GM21825 (cell line): Measurements from ENCODE around the gene ZBTB42.
"Not testable (repeated sequence)": the region's sequence is repeated elsewhere in the genome, so short reads cannot be mapped to it uniquely, and the experiment has no call there.

Experiments used
- ATAC-seq: cut with Tn5 transposase; IDR thresholded peaks from one replicate; pipeline ENCODE4 v1.9.1; 2021; ENCODE audit warnings: mild to moderate bottlenecking, moderate library complexity; ENCODE audit not compliant: unreplicated experiment

The ZBTB42 gene

DNA sequence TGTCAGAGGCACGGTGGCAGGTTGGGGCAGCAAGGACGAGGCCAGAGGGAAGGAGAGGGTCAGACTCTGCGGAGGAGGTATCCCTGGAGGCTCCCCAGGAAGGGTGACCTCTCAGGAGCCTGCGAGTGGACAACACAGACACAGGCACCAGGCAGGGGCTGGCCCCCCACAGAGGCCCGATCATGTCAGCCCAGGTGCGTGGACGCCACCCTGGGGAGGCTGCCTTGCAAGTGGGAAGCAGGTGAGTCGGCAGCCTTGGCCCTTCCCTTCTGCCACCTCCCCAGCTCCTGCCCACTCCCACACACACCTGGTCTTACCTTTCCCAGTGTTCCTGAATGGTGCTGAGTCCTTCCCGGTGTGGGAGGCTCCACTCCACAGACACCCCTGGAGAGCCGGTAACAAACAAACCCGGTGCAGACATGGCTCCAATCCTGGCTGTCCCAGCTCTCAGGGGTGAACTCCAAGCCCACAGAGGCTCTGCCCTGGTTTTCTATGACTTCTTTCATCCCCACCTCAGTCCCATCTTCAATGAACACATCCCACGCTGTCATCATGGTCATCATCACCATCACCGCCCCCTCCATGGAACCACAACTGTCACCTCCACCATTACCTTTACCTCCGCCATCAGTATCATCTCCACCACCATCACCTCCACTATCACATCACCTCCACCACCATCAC, 5.2 kb downstream of the ZBTB42 start:
- no peak for ATAC-seq

DNA sequence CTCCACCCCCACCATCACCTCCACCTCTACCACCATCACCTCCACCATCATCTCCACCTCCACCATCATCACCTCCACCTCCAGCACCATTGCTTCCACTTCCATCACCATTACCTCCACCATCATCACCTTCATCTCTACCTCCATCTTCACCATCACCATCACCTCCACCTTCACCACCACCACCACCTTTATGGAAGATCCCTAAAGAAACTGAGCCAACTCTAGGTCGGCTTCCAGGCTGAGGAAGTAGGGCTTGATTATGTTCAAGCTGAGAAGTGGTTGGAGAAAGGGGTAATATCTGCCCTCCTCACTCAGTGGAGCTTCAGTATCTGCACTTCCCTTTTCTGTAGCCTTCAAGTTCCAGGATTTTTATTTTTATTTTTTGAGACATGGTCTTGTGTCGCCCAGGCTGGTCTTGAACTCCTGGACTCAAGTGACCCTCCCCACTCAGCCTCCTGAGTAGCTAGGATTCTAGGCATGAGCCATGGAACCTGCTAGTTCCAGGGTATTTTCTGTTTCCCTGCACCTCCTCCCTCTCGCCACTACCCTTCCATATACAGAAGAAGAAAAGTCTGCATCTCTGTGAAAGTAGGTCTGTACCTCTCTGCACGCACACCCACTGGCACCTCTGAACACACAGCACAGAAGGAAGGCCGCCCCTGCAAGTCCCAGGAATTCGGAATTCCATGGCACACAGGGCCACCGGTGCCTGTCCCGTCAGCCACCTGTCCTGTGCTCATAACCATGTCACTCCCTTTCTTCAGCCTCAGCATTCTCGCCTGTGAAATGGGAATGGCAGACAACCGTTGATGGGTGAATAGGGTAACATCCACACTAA, 5.9 kb downstream of the ZBTB42 start:
- no peak for ATAC-seq

GRCh38 chr14:104808456-104808855, 7.6 kb downstream of the ZBTB42 start:
- no peak for ATAC-seq

GRCh38 chr14:104810316-104810715, 9.4 kb downstream of the ZBTB42 start:
- ATAC-seq = no peak

DNA sequence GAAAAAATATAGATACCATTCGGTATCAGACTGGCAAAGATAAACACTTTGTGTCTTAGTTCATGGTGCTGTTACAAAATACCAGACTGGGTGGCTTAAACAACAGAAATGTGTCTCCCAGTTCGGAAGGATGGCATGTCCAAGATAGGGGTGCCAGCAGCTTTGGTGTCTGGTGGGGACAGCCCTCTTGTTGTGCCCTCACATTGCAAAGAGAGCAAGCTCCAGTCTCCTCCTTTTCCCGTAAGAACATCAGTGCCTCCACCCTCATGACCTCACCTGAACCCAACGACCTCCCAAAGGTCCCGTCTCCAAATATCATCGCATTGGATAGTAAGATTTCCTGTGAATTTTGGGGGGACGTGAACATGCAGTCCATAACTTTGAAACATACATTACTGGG, 12.4 kb downstream of the ZBTB42 start:
- no peak for ATAC-seq

DNA sequence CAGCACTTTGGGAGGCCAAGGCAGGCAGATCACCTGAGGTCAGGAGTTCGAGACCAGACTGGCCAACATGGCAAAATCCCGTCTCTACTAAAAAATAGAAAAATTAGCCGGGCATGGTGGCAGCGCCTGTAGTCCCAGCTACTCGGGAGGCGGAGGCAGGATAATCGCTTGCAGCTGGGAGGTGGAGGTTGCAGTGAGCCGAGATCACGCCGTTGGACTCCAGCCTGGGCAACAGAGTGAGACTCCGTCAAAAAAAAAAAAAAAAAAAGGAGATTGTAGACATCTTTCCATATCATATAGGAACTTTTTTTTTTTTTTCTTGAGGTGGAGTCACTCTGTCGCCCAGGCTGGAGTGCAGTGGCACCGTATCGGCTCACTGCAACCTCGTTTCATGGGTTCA, 13.8 kb downstream of the ZBTB42 start:
- not testable (repeated sequence) for ATAC-seq

DNA sequence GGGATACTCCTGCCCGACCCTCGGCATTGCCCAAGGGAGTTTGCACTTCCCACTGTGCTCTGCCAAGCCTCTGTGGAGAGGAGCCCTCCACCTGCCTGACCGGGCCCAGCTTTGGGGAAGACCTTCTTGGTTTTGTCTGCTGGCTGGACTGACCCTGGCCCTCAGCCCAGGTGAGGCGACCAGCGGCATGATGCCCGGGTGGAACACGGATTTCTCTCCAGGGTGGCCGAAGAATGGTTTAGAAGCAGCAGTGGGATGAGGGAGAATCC, 15.6 kb downstream of the ZBTB42 start:
- peak; percentile 13 for ATAC-seq

- ATAC-seq = no peak
Observed at GRCh38 chr14:104817930-104818713, 17.2 kb downstream of the ZBTB42 start.

DNA sequence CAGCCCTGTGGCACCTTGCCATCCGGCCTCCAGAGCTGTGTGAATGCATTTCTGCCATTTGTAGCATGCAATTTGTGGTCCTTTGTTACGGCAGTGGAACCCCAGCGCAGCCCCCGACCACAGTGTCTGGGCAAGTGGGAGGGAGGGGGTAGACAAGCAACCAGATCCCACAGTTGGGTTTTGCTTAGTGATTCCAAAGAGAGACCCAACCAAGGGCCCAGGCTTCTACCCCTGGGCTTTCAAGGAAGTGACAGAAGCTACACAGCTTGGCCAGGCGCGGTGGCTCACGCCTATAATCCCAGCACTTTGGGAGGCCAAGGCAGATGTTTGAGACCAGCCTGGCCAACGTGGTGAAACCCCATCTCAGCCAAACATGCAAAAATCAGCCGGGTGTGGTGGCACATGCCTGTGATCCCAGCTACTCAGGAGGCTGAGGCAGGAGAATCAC, 17.8 kb downstream of the ZBTB42 start:
- no peak for ATAC-seq

DNA sequence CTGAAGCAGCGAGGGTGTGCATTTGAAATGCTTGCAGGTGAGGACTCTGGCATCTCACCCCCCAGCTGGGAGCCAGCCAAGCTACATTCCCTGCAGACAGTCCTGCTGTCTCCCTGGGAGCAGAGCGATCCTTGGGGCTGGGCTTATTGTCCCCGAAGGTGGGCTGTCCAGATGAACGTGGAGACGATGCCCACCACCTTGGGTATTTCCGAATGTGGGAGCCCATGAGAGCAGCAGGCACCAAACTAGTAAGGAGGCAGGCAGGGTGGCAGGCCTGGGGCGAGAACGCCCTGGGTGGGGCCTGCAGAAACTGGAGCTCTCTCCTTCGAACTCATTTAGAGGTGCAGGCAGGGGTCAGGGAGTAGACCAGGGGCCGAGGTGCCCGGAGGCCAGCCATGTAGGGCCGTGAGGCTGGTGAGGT, 18.5 kb downstream of the ZBTB42 start:
- no peak for ATAC-seq

GRCh38 chr14:104820669-104821228, 19.8 kb downstream of the ZBTB42 start:
- no peak for ATAC-seq

- ATAC-seq = no peak
Observed at GRCh38 chr14:104821229-104821945, 20.5 kb downstream of the ZBTB42 start.

- no peak for ATAC-seq
Observed at GRCh38 chr14:104821971-104822608, 21.2 kb downstream of the ZBTB42 start.

GRCh38 chr14:104822821-104823615, 22.1 kb downstream of the ZBTB42 start:
- ATAC-seq = no peak

DNA sequence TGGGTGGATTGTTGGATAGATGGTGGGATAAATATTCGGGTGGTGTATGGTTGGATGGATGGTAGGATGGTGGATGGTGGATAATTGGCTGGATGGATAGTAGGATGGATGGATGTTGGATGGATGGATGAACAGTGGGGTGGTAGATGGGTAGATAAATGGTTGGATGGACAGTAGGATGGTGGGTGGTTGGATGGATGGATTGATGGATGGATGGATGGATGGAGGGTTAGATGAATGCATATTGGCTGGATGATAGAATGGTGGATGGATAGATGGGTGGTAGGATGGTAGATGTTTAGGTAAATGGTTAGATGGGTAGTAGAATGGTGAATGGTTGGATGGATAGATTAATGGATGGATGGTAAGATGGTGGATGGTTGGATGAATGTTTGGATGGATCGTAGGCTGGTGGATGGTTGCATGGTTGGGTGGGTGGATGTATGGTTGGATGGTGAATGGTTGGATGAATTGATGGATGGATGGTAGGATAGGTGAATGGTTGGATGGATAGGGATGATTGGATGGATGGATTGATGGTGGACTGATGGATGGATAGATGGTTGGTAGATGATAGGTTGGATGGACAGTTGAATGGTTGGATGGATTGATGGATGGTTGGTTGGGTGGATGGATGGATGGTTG, 23.6 kb downstream of the ZBTB42 start:
- no peak for ATAC-seq

- peak; percentile 81 for ATAC-seq
Observed at GRCh38 chr14:104826189-104826860, 25.4 kb downstream of the ZBTB42 start.

DNA sequence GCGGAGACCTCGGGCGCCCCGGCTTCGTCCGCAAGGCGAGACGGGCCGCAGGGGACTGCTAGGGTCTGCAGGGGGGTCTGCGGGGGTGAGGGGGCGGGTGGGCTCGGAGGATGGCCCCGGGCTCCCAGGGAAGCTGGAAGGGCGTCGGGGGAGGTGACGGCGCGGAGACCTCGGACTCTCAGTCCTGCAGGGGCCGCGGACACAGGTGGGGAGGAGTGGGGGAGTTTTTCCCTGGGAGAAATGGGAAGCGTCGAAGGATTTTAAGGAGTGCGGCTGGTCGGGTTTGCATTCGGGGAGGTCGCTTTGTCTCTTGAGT, 25.9 kb downstream of the ZBTB42 start:
- ATAC-seq = no peak

DNA sequence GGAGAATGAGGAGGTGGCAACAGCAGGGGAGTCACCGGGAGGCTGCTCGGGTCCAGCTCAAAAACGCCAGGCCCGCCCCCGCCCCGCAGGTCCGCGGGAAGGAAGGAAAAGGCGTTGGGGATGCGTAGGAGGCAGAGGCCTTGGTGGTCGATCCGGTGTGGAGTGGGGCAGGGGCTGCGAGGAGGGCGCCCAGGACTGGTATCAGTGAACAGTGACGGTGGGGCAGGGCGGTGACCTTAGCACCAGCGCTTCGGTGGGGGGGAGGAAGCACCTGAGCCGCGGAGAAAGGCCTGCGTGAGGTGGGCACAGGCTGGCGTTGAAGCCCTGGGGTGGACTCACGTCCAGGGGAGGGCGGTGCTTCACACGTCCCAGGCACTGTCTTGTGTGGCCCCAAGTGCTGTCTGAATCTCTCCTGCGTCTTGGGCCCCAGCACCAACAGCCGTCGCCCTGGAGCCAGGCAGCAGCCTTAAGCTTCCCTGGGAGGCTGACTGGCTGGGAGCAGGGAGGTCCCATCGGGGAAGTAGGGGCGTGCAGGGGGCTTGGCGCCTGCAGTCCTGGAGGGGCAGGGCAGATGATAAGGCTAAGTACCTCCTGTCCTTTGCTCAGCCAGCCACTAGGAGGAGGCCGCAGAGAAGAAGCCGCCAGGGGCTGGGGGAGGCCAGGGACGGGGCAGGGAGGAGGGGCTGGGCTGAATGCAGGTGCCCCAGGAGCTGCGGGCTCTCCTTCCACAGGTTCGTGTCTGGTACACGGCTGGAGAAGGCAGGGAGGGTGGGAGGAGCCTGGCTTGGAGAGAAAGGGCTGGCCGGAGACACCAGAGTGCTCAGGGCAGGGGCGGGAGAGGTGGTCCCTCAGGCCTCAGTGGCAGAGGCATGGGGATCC, 26.5 kb downstream of the ZBTB42 start:
- no peak for ATAC-seq
